GM12864 (cell line): ENCODE results near the gene CMTM1.

Source experiments
- DNase-seq: peaks from one replicate; pipeline ENCODE4 v3.0.0-alpha.2; 2011; ENCODE audit warnings: low read depth
- H3K4me3 ChIP-seq: 2 replicates; pipeline ENCODE4 v1.5.1; 2011; ENCODE audit warnings: mild to moderate bottlenecking, low read depth, low read length, control low read depth
- TF ChIP-seq, protein P1 (sequence below): IDR thresholded peaks from 2 replicates; pipeline ENCODE4 v1.5.1; 2011; ENCODE audit warnings: low read depth, mild to moderate bottlenecking, moderate library complexity, low read length, control low read depth, inconsistent platforms; ENCODE audit errors: missing control alignments

Gene CMTM1

DNA sequence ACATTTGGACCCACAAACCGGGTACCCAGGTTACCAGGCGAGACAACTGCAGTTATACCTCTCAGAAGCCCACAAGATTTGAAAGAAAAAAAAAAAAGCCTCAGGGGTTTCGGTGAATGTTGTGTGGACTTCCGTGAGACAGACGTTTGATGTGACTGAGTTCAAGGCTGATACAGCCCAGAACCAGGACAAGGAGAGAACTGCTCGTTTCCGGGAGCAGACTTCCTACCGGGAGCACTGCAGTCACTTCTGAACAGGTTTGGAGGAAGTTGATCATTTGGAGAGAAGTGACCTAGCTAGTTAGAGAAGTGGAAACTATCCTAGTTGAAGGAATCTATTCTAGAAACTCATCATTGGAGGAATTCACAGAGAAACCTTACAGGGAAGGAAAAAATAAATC is 13.0 kb upstream of the CMTM1 start:
- TF ChIP-seq, protein P1, sequence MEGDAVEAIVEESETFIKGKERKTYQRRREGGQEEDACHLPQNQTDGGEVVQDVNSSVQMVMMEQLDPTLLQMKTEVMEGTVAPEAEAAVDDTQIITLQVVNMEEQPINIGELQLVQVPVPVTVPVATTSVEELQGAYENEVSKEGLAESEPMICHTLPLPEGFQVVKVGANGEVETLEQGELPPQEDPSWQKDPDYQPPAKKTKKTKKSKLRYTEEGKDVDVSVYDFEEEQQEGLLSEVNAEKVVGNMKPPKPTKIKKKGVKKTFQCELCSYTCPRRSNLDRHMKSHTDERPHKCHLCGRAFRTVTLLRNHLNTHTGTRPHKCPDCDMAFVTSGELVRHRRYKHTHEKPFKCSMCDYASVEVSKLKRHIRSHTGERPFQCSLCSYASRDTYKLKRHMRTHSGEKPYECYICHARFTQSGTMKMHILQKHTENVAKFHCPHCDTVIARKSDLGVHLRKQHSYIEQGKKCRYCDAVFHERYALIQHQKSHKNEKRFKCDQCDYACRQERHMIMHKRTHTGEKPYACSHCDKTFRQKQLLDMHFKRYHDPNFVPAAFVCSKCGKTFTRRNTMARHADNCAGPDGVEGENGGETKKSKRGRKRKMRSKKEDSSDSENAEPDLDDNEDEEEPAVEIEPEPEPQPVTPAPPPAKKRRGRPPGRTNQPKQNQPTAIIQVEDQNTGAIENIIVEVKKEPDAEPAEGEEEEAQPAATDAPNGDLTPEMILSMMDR, result no peak
- no peak for DNase-seq
- peak overlapping the region; percentile 55; the same call in 1 of the 2 replicates for H3K4me3 ChIP-seq

GRCh38 chr16:66554021-66554420 is 12.2 kb upstream of the CMTM1 start:
- TF ChIP-seq, protein P1, result no peak

DNA sequence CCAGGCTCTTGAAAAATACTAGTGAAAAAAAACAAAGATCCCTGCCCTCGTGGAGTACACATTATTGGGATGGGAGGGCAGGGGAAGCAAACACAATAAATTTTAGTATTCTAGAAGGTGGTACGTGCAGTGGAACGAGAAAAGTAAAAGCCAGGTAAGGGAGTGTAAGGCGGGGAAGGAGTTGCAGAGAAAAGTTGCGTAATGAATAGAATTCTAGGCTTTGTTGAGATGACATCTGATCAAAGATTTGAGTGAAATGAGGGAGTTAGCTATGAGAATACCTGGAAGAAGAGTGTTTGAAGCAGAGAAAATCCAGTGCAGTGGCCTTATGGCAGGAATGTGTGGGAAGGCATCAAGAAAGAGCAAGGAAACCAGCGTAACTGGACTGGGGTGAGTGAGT is 11.7 kb upstream of the CMTM1 start:
- no peak for DNase-seq
- TF ChIP-seq, protein P1, result no peak
- H3K4me3 ChIP-seq, result no peak overlapping the region

More at GRCh38 chr16:66554021-66554420, 12.2 kb upstream of the CMTM1 start:
- no peak for DNase-seq
- no peak overlapping the region for H3K4me3 ChIP-seq

- TF ChIP-seq, protein P1, result no peak
Observed at GRCh38 chr16:66560107-66560506, 6.1 kb upstream of the CMTM1 start.

DNA sequence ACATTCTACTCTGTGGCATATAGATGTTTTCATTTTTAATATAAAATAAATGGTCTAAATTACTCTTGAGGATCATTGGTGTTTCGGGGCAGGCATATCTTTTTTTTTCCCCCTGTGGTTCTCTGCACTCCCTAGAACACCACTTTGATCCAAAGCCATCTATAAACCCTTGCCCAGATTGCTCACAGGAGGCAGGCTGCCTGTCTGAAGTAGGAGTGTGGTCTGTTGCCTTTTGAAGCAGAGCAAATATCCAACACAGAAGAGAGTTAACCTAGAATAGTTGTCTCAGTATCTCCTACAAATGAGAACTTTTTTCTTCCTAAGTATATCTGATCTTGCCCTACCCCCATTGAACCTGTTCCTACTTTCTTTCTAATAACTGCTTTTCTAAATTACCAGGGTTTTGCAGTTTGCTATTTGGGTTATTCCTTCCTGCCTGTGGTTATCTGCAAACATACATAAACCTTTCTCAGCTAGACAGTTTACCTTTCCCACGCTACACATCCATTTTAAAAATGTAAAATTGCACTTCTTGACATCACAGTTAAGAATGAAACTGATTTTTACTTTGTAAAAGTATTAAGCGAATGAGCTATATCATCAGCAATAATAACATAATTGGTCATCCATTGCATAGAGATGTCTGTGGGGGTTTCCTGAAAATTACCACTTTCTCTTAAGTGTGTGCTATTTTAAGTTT is 4.7 kb upstream of the CMTM1 start:
- TF ChIP-seq, protein P1, result no peak
- H3K4me3 ChIP-seq, result no peak overlapping the region
- no peak for DNase-seq

More at GRCh38 chr16:66560107-66560506, 6.1 kb upstream of the CMTM1 start:
- no peak for DNase-seq
- H3K4me3 ChIP-seq, result no peak overlapping the region

DNA sequence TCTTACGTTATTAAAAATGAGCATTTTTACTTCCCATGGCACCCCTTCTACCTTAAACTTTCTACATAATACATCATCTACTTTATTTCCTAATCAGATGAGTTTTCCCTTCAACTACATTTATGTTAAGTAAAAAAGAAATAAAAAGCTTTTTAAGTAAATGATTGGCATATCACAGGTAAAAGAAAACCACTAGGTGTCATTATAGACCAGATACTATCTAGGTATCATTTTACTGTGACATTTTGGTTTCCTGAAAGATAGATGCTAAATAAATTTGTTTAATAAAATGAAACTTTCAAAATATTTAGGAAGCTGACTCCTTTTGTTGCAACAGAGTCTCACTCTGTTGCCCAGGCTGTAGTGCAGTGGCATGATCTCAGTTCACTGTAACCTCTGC is 3.8 kb upstream of the CMTM1 start:
- TF ChIP-seq, protein P1, result no peak
- no peak overlapping the region for H3K4me3 ChIP-seq
- DNase-seq, result no peak

- no peak overlapping the region for H3K4me3 ChIP-seq
- no peak for DNase-seq
- TF ChIP-seq, protein P1, result no peak
Observed at GRCh38 chr16:66562986-66563385, 3.3 kb upstream of the CMTM1 start.
